CD4-positive, alpha-beta T cell treated with Interleukin-10 for 1 hour (primary cell): ENCODE results near the gene GRHL3.

ENCODE experiments used
- DNase-seq: peaks from one replicate; pipeline ENCODE4 v3.0.0-alpha.2; 2020

Gene GRHL3

GRCh38 chr1:24318615-24319311 is 394 bp upstream of the GRHL3 start:
- DNase-seq, result no peak

GRCh38 chr1:24319962-24320361 is 805 bp downstream of the GRHL3 start:
- no peak for DNase-seq

DNA sequence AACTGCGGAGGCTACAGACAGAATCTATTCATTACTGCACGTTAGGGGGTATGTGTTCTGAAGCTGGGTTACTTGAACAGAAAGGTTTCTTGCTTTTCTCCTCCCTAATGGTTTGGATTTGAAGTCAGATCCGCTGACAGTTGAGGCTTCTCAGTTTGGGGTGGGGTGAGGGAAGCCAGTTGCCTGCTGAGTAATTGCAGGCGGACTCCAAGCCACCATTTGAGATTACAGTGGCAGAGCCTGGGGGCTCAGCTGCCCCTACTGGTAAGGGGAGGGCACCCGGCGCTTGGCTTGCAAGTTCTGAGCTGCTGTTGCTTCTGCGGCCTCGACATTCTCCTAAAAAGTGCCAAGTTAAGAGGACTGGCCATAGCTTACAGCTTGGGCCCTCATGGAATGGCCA is 2.0 kb downstream of the GRHL3 start:
- DNase-seq, result no peak

DNA sequence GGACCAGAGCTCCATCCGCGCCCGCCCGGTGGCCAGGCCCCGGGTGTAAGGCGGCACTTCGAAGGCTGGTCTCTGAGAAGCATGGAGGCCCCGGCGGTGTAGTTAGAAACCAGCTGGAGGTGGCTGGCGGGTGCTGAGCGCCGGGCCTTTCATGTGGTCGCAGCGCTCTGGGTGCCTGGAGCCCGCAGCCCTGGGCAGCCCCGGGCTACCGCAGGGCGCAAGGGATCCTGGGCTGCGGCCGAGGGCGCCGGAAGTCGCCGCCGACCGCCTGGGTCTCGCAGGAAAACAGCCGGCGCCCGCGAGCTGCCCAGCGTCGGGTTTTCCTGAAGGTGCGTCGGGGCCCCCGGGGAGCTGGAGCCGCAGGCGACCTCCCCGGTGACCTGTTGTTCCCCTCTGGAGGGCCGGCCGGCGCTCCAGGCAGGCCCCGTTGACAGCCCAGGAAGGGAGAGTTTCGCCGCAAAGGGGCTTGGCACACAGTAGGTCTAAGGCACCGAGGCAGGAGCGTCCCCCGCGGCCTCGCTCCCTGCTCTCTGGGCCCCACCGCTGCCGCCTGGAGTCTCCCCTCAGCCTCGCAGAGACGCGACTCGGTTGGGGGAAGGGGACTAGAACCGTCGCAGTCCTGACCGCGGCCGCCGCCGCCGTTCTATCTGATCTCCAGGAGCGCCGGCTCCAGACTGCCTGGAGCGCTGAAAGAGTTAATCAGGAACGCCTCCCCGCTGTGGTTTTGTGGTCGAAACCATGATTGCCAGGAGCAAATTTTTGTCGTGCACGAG is 2.7 kb downstream of the GRHL3 start:
- DNase-seq, result peak; percentile 68

DNA sequence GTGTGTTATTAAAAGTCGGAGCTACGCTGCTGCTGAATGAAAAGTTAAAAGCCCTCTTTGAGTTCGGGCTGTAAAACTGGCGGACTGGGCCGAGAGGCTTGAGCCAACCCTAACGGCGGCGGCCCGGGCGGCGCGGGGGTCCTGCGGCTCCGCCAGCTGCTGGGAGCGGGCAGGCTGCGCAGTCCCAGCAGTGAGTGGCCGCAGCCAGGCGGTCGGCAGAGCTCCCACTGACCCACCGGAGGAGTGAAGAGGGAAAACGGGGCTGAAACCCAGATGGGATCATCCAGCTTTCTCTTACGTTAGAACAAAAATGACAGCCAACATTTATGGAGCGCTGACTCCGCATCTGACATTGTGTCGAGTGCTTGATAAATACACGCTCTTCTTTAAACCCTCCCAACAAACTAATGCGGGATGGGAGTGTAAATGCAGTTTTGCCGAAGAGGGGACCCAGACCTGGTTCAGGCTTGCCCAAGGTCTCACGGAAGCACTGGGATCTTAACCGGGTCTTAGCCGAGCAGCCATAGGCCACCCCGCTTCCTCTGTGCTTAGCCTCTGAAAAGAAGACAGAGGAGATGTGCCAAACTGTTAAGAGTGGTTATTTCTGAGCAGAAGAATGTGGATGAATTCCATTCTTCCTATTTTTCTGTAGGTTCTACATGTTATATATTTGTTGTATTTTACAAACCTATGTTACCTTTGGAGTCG is 3.5 kb downstream of the GRHL3 start:
- no peak for DNase-seq

DNA sequence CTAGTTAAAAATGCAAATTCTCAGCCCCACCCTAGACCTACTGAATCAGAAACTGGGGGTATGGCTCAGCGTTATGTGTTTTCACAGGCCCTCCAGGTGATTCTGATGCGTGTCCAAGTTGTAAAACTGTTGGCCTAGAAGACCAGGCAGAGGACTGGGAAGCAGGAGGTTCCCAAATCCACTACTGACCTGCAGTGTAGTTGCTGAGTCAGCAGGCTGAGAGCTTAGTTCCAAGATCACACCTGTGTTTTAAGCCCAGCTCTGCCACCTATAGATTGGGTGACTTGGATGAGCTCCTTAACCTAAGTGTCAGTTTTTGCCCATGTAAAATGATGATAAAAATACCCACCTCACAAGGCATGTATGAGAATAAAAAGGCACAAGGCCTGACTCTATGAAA is 4.1 kb downstream of the GRHL3 start:
- no peak for DNase-seq

DNA sequence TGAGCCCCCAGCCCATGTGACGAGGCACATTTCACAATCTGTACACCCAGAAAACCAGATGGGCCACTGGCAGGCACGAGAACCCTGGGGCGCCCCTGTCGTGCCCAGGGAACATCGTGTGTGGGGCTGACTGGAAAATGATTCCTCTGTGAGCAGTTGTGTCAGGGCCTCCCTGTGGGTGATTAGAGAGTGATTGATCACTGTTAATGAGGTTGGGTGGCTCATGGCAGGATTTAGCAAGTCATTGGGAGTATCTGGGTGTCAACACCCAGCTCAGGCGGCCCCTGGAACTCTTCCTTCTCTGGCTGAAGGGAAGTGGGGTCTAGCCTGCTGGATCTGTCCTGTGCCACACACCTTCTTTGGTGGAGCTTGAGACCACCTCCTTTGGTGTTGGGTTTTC is 5.7 kb downstream of the GRHL3 start:
- no peak for DNase-seq

GRCh38 chr1:24325587-24326449 is 6.7 kb downstream of the GRHL3 start:
- DNase-seq, result no peak

DNA sequence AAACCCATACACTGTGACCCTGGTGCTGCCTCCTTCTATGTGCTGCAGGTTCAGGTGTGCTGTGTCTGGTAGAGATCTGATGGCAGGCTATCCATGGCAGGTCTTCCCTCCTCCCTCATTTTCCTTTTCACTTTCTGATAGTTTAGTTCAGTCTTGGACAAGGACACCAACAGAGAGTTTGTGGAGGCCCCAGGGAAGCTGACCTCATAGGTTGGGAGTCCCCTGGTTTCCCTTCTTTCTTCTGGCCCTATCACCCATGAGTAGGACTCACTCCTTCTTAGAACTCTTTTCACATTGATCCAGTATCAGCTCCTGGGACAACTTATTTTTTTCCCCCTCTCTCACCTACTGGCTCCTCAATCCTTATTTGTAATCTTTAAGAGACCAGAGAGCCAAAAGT is 8.3 kb downstream of the GRHL3 start:
- DNase-seq, result no peak

DNA sequence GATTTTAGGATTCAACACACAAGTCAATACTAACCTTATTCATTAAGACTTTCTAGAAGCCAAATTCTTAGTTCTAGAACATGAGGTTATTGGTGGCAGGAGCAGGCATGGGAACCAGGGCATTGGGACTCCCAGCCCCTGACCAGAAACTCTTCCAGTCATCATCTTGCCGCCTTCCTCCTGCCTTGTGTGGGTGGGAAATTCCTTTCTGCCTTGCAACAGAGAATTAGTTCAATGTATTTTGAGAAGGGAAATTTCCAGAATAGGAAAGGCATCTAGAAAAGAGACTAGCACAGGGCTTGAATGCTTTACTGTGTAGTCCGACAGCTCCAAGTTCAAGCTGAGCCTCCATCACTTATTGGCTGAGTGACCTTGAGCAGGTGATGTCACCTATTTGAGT is 8.7 kb downstream of the GRHL3 start:
- no peak for DNase-seq

DNA sequence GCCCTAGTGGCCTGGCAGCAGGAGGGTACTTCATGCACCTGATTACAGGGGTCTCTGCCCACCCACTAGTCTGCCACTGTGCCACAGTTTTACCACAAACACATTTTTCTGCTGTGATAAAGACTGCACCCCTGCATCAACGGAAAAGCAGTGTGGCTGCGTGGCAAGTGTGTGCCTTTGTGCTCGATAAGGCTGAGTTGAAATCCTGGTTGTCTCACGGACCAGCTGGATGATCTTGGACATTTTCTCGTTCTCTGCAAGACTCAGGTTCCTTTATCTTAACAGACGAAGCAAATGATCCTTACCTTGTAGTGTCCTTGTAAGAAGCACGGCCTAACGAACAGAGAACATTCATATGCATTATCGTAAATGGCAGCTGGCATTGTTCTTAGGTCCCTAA is 10.2 kb downstream of the GRHL3 start:
- no peak for DNase-seq

GRCh38 chr1:24329797-24330543 is 10.8 kb downstream of the GRHL3 start:
- no peak for DNase-seq

DNA sequence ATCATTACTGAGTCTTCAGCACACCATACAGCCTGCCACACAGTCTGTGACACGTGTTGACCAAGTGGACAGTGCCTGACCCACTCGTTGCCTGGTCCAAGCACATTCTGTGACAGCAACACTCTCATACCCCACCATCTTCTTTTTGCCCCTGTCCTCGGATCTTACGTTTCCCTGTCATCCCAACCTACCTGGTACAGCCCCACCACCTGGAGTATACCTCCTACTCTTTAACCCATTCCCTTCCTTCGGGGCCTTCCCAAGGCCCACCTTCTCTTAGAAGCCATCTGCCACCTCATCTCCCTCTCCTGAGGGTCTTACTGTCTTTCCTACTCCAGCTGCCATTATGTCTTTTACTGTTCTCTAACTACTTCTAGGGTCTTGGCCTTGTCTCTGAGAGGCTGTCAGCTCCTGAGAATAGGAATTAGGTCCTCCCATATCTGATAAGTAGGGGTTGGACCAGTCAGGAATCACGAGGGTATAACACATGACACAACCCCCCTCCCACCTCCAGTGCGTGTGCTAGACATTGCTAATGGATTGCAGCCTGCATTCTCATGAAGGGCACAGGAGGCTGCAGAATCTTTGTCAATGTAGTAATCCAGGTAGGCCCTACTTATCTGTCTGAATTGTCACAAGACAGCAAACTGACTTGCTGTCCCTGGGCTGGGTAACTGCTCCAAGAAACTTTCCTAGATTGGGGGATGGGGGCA is 13.0 kb downstream of the GRHL3 start:
- no peak for DNase-seq

DNA sequence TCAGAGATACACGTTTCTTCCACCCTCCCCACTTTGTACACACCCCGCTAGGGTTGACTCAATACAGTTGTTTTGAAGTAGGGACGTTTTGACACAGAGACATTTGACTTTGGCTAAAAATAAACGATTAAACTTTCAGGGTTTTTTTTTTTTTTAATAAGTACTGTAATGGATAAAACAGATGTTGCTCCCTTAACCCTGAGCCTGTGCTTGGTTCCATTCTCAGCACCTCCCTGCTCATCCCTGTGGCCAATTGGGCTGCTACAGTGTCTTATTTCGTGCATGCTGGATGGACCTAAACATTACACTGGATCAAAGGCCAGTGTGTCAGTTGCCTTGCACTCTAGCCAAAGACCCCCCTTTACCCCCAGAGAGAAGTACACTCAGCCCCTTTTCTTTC is 16.9 kb downstream of the GRHL3 start:
- no peak for DNase-seq

DNA sequence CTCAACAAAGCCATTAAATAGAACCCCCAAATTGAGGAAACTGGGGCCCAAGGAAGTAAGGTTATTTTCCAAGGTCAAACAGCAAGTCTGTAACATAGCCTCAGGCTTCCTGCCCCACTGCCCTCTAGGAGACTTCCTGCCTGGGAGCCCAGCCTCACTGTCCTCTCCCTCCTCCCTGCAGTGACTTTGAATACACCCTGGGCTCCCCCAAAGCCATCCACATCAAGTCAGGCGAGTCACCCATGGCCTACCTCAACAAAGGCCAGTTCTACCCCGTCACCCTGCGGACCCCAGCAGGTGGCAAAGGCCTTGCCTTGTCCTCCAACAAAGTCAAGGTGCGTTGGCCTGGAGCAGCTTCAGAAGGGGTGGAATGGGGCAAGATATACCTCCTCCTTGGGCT is 18.3 kb downstream of the GRHL3 start:
- no peak for DNase-seq

- DNase-seq, result no peak
Measured at GRCh38 chr1:24338447-24338846, 19.3 kb downstream of the GRHL3 start.

GRCh38 chr1:24339996-24340395 is 20.8 kb downstream of the GRHL3 start:
- DNase-seq, result no peak

DNA sequence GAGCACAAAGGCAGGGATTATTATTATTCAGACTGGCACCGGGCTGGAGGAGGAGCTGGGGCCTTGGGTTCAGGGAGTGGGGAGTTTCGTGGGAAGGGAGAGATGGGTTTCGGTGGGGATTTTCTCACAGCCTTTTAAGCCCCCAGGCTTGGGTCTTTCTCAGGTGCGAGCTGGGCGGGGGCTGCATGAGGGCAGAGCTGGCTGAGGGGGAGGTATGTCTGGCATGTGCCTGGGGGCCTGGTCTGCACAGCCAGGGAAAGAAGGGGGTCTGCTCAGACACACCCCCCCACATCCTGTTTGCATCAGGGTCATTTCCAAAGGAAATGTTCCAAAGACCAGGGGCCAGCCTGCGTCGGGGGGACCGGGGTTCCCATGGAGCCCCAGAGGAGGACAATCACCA is 21.6 kb downstream of the GRHL3 start:
- DNase-seq, result no peak

DNA sequence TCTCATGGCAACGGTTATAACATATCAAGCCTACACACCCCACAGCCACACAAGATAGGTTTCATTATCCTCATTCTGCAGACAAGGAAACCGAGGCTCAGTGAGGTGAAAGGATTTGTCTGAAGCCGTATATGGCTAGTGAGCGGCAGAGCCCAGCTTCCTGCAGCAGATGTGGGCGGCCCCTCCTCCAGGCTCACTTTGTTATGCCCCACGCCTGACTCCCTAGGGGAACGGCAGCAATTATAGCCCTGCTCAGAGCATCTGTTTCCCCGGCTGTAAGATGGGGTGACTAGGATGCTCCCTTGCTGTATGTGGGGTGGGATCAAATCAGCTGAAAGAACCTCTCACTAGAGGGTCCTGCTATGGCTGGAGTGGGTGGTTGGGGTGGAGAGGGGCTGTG is 22.1 kb downstream of the GRHL3 start:
- DNase-seq, result no peak

GRCh38 chr1:24343412-24344089 is 24.4 kb downstream of the GRHL3 start:
- no peak for DNase-seq
